Superior temporal gyrus (tissue), 1 donor: ENCODE measurements around the gene RER1.

Experiments
- DNase-seq: peaks from one replicate; pipeline ENCODE4 v3.0.0-alpha.2; 2016; ENCODE audit errors: extremely low spot score

RER1 gene

GRCh38 chr1:2389644-2390043, 2.0 kb upstream of the RER1 start:
- no peak for DNase-seq

GRCh38 chr1:2391931-2392509, 379 bp downstream of the RER1 start:
- no peak for DNase-seq

GRCh38 chr1:2392686-2393085, 1.0 kb downstream of the RER1 start:
- no peak for DNase-seq

GRCh38 chr1:2393471-2393877, 1.8 kb downstream of the RER1 start:
- DNase-seq, result no peak

- no peak for DNase-seq
These were observed 2.6 kb downstream of the RER1 start for GRCh38 chr1:2394220-2394619.

GRCh38 chr1:2394761-2395160, 3.1 kb downstream of the RER1 start:
- DNase-seq, result no peak

GRCh38 chr1:2395245-2395644, 3.6 kb downstream of the RER1 start:
- no peak for DNase-seq

GRCh38 chr1:2396059-2396458, 4.4 kb downstream of the RER1 start:
- DNase-seq, result no peak

- no peak for DNase-seq
These were observed 4.8 kb downstream of the RER1 start for GRCh38 chr1:2396476-2396875.

- no peak for DNase-seq
These were observed 5.5 kb downstream of the RER1 start for GRCh38 chr1:2397007-2397679.

- no peak for DNase-seq
These were observed 7.2 kb downstream of the RER1 start for GRCh38 chr1:2398871-2399270.

- DNase-seq, result no peak
These were observed 8.4 kb downstream of the RER1 start for GRCh38 chr1:2399890-2400575.

GRCh38 chr1:2400576-2400909, 8.9 kb downstream of the RER1 start:
- no peak for DNase-seq

- no peak for DNase-seq
These were observed 9.5 kb downstream of the RER1 start for GRCh38 chr1:2400950-2401649.

- DNase-seq, result no peak
These were observed 10.8 kb downstream of the RER1 start for GRCh38 chr1:2402420-2402819.

- DNase-seq, result no peak
These were observed 11.6 kb downstream of the RER1 start for GRCh38 chr1:2403273-2403672.

GRCh38 chr1:2404142-2404889, 12.7 kb downstream of the RER1 start:
- no peak for DNase-seq

- no peak for DNase-seq
These were observed 13.4 kb downstream of the RER1 start for GRCh38 chr1:2404890-2405511.

GRCh38 chr1:2405588-2406295, 14.1 kb downstream of the RER1 start:
- DNase-seq, result no peak

- DNase-seq, result no peak
These were observed 14.9 kb downstream of the RER1 start for GRCh38 chr1:2406451-2407041.
